Neural crest cell (in vitro differentiated cells): Measurements from ENCODE around the gene GNAZ. TPM values are rescaled to one million over a fixed set of nuclear protein-coding genes. Genes with fewer than 3 reads are reported as not detected.

Experiments used
- DNase-seq: peaks from one replicate; pipeline ENCODE4 v3.0.0; 2021; ENCODE audit warnings: low read depth, mixed read lengths, low spot score
- H3K27ac Mint-ChIP-seq: one replicate; pipeline ENCODE4 v1.8.0; 2021; ENCODE audit warnings: mild to moderate bottlenecking, mixed read lengths; ENCODE audit not compliant: unreplicated experiment
- H3K27me3 Mint-ChIP-seq: 2 replicates; pipeline ENCODE4 v1.8.0; 2021; ENCODE audit warnings: low read depth, mild to moderate bottlenecking, mixed read lengths
- H3K36me3 Mint-ChIP-seq: 2 replicates; pipeline ENCODE4 v1.8.0; 2021; ENCODE audit warnings: low read depth, mild to moderate bottlenecking, mixed read lengths
- H3K4me1 Mint-ChIP-seq: 2 replicates; pipeline ENCODE4 v1.8.0; 2021; ENCODE audit warnings: mixed read lengths
- H3K4me3 Mint-ChIP-seq: one replicate; pipeline ENCODE4 v1.8.0; 2021; ENCODE audit warnings: mild to moderate bottlenecking, mixed read lengths
- H3K9me3 Mint-ChIP-seq: 2 replicates; pipeline ENCODE4 v1.8.0; 2021; ENCODE audit warnings: mixed read lengths
- total RNA-seq: library from RNA; stranded (reverse); gene quantifications from 2 replicates; pipeline ENCODE4 v1.2.1, GENCODE V29; 2021
- TF ChIP-seq, protein P1 (sequence below): fragments of 200-600 bp; sonication (generic); conservative IDR thresholded peaks from 2 replicates; pipeline ENCODE4 v1.5.0; 2021; ENCODE audit warnings: antibody characterized with exemption, mild to moderate bottlenecking

The GNAZ gene
- total RNA-seq, 1 donor from 2014 or later: 25.2 TPM

GRCh38 chr22:23086263-23086662, 15.9 kb downstream of the GNAZ start:
- Mint-ChIP-seq H3K4me3 (no peak overlapping the region), H3K36me3 (no peaks in the 10 kb centered on the region), H3K4me1 (peaks cover 5% of the 10 kb centered on the region), H3K27ac (no peak overlapping the region), H3K27me3 (no peaks in the 10 kb centered on the region), H3K9me3 (no peaks in the 10 kb centered on the region)
- no peak for DNase-seq
- TF ChIP-seq, protein P1, sequence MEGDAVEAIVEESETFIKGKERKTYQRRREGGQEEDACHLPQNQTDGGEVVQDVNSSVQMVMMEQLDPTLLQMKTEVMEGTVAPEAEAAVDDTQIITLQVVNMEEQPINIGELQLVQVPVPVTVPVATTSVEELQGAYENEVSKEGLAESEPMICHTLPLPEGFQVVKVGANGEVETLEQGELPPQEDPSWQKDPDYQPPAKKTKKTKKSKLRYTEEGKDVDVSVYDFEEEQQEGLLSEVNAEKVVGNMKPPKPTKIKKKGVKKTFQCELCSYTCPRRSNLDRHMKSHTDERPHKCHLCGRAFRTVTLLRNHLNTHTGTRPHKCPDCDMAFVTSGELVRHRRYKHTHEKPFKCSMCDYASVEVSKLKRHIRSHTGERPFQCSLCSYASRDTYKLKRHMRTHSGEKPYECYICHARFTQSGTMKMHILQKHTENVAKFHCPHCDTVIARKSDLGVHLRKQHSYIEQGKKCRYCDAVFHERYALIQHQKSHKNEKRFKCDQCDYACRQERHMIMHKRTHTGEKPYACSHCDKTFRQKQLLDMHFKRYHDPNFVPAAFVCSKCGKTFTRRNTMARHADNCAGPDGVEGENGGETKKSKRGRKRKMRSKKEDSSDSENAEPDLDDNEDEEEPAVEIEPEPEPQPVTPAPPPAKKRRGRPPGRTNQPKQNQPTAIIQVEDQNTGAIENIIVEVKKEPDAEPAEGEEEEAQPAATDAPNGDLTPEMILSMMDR: no peak

- Mint-ChIP-seq H3K27me3 (no peaks in the 10 kb centered on the region), H3K36me3 (no peaks in the 10 kb centered on the region), H3K4me3 (no peak overlapping the region), H3K9me3 (no peaks in the 10 kb centered on the region), H3K27ac (no peak overlapping the region), H3K4me1 (peaks cover 5% of the 10 kb centered on the region)
- TF ChIP-seq, protein P1: no peak
- DNase-seq: no peak
These were observed 16.5 kb downstream of the GNAZ start for GRCh38 chr22:23086787-23087186.

DNA sequence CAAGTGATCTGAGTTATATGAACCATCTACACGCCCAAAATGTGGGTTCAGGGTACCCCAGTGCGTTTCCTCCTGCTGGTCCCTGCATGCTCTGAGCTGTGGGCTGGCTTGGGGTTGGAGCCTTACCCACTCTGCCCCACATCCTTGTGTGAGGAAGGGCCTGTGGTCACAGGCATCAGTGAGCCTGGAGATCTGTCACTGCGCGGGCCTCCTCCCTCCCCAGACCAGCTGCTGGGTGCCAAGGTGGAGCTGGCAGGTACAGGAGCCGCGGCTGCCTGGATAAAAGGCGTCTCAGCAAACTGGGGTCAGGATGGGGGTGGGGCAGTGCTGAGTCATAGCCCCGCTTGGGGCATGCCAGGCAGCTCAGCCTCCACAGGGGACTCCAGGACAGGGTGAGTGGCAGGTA, 17.9 kb downstream of the GNAZ start:
- Mint-ChIP-seq H3K9me3 (no peaks in the 10 kb centered on the region), H3K36me3 (no peaks in the 10 kb centered on the region), H3K27ac (no peak overlapping the region), H3K27me3 (no peaks in the 10 kb centered on the region), H3K4me3 (no peak overlapping the region), H3K4me1 (peaks cover 7% of the 10 kb centered on the region)
- TF ChIP-seq, protein P1: no peak
- DNase-seq: no peak

- no peak overlapping the region for H3K4me3 Mint-ChIP-seq
- no peak overlapping the region for H3K27ac Mint-ChIP-seq
- DNase-seq: no peak
These were observed 18.7 kb downstream of the GNAZ start for GRCh38 chr22:23089010-23089409.

DNA sequence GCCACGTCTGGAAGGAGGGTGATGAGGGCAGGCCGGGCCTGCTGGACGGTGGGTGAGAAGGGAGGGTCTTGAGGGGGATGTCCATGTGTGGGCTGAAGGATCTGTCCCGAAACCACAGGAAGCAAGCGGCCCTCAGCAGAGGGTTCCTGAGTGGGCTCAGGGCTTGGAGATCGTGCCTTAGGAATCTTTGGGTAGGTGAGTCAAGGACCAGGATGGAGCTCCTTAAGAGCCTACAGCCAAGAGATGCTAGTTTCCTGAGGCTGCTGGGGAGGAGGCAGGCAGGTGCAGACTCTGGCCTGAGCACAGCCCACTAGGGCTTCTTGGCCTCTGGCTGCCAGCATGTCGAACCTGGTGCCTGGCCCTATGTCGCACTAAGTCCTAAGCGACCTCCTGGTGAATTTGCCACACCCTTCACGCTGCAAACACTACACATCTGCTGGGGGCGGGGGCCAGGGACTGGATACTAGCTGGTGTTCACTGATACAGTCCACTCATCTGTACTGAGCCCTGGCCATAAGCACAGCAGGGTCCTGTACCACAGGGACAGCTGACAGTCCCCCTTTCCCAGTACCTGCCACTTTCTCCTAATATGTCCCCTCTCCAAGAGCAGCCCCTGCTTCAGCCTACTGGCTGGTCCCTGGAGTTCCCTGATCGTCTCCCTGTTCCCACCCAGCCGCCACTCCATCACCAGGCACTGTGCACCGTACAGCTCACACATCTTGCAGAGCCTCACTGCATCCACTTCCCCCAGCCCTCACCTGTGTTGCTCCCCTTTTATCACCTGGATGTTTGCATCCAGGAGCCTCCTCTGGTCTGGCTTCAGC, 19.5 kb downstream of the GNAZ start:
- TF ChIP-seq, protein P1: no peak
- H3K4me1 Mint-ChIP-seq: peaks cover 12% of the 10 kb centered on the region
- no peak overlapping the region for H3K27ac Mint-ChIP-seq
- H3K36me3 Mint-ChIP-seq: no peaks in the 10 kb centered on the region
- H3K4me3 Mint-ChIP-seq: no peak overlapping the region
- no peak for DNase-seq
- no peaks in the 10 kb centered on the region for H3K27me3 Mint-ChIP-seq
- no peaks in the 10 kb centered on the region for H3K9me3 Mint-ChIP-seq

More at GRCh38 chr22:23089010-23089409, 18.7 kb downstream of the GNAZ start:
- no peaks in the 10 kb centered on the region for H3K27me3 Mint-ChIP-seq
- peaks cover 12% of the 10 kb centered on the region for H3K4me1 Mint-ChIP-seq
- TF ChIP-seq, protein P1: no peak
- H3K36me3 Mint-ChIP-seq: no peaks in the 10 kb centered on the region
- H3K9me3 Mint-ChIP-seq: no peaks in the 10 kb centered on the region
